ENCODE measurements around the gene MRPL44. TPM values are rescaled to one million over a fixed set of nuclear protein-coding genes. Genes with fewer than 3 reads are reported as not detected.

MRPL44 gene
- total RNA-seq, 1 experiment from 2014 or later: 63.1 TPM

DNA sequence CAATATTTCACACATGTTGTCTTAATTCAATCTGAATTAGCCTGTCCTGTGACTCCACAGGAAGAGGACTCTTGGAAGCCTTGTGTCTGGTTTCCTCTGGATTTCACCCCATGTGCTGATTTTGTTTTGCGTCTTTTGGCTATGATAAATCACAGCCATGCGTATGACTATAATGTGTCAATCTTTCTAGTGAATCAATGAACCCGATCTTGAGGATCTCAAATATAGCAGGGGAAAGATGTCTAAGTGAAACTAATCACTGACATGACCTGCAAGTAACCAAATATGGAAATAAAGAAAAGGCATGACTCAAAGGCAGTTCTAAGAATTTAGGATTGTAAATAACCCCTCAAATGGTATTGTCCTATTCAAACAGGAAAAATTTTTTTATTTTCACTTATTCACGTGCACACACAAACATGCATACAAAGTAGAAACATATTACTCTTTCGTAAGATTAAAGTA, 20.4 kb upstream of the MRPL44 start:
- no peak for DNase-seq (ENCODE audit: low spot score)

DNA sequence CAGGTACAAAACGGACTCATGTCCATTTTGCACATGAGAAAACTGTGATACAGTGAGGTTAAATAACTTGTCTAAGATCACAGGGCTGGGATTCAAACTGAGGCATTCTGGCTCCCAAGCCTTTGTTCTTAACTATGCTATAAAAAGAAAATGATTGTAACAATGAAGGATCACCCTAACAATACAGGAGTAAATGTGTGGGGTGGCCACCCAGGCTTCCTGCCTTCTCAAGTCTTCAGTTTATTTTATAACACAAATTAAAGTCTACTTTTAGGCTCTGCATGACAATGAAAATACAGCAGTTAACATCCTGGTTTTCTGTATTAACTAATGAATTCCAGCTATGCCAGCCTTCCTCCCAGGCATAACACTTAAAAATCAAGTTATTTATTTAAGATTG, 19.7 kb upstream of the MRPL44 start:
- DNase-seq (ENCODE audit: low spot score): no peak

DNA sequence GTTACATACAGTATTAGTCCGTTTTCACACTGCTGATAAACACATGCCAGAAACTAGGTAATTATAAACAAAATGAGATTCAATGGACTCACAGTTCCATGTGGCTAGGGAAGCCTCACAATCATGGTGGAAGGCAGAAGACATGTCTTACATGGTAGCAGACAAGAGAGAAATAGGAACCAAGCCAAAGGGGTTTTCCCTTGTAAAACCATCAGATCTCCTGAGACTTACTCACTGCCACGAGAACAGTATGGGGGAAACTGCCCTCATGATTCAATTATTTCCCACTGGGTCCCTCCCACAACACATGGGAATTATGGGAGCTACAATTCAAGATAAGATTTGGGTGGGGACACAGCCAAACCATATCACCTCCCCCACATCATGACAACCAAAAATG, 17.8 kb upstream of the MRPL44 start:
- peak; percentile 65 for DNase-seq (ENCODE audit: low spot score)

DNA sequence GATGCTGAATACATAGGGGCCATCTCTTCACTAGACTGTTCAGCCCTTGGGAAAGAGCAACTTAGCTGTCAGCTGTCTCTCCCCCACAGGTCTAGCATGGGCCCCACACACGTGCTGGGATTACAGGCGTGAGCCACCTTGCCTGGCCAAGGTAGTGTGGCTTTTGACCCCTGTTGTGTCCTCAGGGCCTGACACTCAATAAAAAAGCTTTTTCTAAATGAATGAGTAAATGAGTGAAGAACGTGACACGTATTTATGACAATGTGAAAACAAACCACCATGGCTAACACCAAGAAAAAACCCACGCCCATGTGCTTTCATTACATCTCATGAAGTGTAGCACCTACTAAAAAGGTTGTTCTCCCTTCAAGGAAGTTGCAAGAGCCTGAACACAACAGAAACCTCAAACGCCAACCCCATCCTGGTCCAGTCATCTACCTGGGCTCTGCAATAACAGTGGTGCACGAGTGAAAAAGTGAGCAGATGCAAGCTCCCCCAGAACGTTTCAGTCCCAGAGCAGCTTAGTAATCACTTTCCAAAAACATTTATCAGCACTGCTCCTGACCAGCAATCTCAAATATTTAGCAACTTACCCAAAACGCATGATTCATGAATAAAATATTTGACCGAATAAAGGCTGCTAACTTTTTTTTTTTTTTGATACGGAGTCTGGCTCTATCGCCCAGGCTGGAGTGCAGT, 15.5 kb upstream of the MRPL44 start:
- DNase-seq (ENCODE audit: low spot score): peak; percentile 91

DNA sequence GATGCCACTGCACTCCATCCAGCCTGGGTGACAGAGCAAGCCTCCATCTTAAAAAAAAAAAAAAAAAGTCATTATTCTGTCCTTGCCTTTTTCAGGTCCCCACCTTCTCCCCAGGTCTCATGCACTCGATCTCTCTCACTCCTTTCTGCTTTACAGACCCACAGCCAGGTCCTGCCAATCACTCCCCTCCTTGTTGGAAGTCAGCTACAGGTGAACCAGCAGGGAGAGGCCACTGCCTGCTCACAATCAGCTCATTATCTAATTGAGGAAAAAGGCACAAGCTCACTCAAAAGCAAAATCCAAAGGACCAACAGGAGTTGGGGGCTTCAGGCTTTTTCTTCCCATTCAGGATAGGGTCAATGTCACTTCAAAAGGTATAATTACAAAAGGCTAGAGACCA, 14.1 kb upstream of the MRPL44 start:
- DNase-seq (ENCODE audit: low spot score): no peak

DNA sequence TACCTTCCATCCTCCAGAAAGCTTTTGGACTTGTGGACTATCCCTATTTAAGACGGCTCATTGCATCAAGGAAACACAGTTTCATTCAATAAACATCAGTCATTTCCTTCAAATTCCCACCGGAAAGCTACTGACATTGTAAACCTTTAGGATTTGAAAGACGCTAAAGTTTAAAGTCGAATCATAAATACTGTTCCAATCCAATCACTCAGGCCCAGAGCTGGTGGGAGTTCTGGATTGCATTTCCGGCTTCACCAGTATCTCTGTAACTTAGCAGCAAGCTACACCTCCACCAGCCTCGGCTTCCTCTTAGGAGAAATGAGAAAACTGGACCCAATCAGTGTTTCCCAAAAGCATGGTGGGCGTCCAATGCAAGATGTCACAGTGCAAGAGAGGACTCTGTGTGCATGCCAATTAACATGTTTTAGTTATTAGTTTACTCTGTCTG, 13.7 kb upstream of the MRPL44 start:
- DNase-seq (ENCODE audit: low spot score): peak; percentile 51

DNA sequence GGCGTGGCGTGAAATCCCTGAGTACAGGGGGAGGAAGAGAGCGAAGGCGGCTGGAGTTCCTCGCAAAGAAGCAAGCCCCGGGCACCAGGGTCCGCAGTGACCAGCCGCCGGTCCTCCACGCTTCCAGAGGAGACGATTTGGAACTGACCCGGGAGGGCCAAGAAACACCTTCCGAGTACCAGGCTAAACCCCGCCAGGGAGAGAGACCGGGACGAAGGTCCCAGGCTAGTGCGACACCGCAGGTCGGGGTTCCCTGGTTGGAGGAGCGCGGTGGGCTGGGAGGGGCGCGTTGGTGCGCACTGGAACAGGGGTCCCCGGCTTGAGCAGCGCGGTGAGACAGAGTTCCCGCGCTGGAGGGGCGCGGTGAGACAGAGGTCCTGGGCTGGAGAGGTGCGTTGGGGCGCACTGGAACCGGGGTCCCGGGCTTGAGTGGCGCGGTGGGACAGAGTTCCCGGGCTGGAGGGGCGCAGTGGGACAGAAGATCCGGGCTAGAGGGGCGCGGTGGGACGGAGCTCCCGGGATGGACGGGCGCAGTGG, 13.0 kb upstream of the MRPL44 start:
- DNase-seq (ENCODE audit: low spot score): peak; percentile 17

DNA sequence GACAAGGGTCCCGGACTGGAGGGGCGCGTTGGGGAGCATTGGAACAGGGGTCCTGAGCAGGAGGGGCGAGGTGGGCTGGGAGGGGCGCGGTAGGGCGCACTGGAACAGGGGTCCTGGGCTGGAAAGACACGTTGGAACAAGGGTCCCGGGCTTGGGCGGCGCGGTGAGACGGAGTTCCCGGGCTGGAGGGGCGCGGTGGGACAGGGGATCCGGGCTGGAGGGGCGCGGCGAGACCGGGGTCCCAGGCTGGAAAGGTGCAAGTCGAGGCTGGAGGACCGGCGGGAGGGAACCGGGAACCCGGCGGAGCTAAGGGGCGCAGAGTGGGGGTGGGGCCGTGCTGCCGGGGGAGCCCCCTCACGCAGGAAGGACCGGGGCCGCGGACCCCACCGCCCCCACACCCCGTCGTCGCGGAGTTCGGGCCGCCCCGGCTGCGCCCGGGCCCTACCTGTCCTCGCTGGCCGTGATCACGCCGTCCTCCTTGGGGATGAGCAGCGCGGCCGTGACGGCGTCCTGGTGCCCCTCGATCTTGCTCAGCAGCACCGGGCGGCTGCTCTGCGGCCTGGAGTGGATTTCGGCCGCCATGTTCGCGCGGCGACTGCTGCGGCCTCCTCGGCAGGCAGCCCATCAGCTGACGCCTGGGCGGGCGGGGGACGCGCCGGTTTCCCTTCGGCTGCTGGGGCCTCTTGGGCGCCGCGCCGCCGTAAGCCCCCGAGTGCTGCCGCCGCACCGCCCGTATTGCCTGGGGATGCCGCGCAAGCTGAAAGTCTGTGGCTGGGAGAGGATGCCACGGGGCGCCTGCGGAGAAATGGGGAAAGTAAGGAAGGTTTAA, 12.3 kb upstream of the MRPL44 start, which contains the start of gene WDFY1:
Gene WDFY1, minus strand, starts transcription at position 633 of the 829 bp plus-strand sequence. Its CDS starts 51 bp downstream, at position 582.
- peak; percentile 72 for DNase-seq (ENCODE audit: low spot score)

DNA sequence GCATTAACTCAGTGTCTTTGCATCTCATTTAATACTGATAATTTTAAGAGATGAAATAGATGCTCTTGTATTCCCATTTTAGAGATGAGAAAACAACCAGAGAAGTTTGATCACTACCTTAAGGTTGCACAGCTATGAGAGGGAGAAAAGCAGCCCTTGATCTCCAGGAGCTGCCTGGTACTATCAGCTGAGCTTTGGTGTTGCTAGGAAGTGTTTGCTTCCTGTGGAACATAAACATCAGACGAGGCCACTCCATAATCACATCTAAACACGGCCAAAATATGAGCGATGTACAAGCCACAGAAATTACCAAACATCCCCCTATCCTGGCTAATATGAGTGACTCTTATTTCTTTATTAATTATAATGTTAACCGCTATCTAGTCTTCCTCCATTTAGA, 11.5 kb upstream of the MRPL44 start:
- DNase-seq (ENCODE audit: low spot score): no peak

DNA sequence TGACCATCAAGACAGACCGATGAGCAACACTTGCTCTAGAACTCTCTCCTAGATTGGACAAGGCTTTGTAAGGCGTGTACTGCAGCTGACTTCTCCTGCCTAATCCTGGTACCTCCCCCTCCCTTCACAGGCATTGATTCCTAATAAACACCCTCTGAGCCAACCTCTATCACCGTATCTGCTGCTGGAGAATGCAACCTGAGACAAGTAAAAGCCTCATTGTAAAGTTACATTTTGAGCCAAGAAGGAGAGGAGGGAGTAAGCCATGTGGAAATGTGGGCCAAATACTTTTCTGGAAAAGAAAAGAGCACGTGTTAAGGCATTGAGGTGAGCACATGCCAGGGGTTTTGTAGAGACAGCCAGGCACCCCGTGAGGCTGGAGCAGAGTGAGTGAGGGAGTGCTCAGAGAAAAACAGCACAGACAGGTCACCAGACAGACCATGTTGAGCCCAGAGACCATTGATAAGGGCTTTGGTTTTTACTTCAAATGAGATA, 9.5 kb upstream of the MRPL44 start:
- DNase-seq (ENCODE audit: low spot score): no peak

DNA sequence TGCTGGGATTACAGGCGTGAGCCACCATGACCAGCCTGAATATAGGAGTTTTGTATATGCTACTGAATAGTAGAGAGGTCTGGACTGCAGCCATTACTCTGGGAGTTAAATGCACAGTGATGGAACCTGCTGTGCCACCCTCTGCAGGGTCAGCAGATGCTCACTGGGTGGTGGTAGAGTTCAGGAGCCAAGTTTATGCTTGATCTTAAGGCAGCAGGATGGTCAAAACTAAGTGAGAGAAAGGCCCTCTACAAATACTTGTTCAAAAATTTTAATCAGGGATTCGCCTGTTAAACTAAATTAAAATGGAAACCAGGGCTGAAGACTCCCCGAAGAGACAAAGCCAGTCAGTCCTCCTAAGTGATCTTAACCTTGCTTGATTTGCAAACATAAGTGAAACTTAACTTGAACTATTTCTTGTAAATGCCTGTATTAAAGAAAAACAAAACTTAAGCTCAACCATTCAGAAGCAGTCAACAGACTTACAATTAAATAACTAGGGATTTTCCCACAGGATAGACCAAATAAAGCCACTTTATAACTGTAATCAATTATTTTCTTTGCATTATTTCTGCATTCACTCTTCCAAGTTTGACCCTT, 7.9 kb upstream of the MRPL44 start:
- no peak for DNase-seq (ENCODE audit: low spot score)

DNA sequence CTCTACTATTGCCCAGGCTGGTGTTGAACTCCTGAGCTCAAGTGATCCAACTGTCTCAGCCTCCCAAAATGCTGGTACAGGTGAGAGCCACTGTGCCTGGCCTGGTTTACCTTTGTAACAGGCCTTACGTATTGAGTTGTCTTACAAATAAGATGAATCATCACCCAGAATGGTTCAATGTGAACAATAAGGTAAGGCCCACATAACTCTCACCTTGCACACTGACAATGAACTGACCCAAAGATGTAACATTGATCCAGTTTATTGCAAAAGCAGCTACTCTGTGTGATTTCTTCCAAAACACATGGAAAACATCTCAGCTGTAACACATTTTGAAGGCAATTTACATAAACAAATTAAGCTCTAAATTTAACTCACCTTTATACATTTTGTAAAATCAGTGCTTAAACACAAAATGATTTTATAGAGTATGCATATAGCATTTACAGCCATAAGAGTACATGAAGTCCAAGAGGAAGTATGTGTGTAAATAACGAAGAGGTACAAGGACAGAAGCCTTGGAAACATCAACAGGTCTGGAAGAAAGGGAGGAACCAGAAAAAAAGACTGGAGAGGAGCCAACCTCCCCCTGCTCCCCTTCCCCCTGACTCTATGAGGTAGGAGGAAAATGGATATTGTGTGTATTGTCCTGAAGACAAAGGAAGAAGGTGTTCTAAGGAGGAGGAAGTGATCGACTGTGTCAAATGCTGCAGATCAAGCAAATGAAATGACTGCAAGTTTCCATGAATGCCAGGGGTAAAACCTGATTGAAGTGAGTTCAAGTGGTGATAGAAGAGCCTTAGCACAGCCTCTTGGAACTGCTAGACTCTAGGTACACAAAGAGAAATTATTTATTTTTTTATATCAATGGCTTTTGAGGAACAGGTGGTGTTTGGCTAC, 6.6 kb upstream of the MRPL44 start:
- DNase-seq (ENCODE audit: low spot score): no peak

DNA sequence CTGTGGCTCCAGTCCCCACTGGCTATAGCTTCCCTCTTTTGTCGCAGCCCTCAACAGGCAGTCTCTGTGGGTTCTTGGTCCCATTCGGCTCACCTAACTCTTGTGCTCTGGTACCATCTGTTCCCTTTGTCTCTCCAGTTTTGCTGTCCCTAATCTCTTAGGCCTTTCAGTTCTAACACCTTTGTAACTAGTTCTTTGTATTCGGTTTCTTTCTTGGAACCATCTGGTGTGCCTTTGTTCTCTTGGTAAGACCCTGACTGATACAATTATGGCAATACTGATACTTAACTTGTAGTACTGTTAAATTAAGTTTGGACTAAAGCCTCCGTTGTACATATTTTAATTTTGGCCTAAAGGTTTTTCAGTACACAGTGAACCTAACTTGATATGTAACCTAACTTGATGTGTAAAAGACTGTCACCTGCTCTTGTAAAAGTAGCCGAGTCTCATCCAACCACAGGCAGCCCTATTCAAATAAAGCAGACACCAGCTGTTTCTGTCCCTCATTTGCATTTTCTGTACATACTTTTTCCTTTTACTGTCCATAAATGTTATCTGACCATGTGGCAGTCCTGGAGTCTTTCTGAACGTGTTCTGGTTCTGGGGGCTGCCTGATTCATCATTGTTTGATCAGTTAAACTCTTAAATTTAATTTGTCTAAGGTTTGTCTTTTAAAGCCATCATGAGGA, 4.8 kb upstream of the MRPL44 start:
- no peak for DNase-seq (ENCODE audit: low spot score)

DNA sequence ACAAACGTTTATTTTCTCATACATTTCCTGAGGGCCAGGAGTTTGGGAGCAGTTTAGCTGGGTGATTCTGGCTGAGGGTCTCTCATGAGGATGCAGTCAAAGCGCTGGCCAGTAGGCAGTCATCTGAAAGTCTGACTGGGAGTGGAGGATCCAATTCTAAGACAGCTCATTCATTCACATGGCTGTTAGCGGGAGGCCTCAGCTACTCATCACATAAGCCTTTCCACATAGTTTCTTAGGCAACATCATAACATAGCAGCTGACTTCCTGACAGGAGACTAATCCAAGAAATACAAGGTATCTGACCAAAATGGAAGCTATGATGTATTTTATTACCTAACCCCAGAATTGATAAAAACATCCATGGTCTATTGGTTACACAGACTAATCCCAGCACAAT, 2.9 kb upstream of the MRPL44 start:
- DNase-seq (ENCODE audit: low spot score): peak; percentile 28

DNA sequence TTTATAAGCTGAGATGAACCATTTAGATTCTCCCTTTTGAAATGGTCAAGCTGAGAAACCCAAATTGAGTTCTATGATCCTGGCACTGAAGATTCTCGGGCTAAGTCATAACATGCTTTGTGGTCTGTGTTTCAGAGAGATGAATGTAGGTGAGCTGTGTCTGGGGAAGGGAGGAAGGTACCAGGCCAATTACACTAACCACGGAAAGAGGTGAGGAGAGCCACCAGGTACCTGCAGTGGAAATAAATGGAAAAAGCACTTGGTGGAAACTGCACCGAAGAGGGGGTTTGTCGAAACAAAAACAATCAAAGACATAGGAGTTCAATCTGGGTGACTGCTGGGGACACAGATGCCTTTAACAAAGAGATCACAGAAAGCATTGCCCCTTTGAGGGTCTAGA, 963 bp upstream of the MRPL44 start:
- no peak for DNase-seq (ENCODE audit: low spot score)

DNA sequence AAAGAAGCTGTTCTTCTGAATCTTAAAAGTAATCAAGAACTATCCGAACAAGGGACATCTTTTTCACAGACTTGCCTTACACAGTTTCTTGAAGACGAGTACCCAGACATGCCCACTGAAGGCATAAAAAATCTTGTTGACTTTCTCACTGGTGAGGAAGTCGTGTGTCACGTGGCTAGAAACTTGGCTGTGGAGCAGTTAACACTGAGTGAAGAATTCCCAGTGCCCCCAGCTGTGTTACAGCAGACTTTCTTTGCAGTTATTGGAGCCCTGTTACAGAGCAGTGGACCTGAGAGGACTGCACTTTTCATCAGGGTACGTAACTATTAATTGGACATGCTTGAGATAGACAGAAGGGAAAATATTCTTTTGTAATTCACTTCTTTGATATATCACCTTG, 2.4 kb downstream of the MRPL44 start:
- no peak for DNase-seq (ENCODE audit: low spot score)

DNA sequence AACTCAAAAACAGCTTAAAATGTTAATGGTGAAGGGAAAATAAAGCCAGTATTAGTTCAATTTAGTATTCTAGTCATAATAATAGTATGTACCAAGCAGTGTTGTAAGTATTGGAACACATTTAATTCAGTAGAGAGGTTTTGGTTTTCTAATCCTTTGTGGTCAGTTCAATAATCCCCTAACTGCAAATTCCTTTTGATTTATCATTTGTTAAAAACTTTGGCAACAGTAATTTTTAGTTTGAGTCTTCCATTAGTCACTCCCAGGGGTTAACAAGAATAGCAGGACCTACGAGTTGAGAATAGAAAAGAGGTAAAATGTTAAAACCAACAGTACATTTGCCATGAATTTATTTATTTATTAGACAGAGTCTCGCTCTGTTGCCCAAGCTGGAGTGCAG, 10.7 kb downstream of the MRPL44 start:
- no peak for DNase-seq (ENCODE audit: low spot score)

DNA sequence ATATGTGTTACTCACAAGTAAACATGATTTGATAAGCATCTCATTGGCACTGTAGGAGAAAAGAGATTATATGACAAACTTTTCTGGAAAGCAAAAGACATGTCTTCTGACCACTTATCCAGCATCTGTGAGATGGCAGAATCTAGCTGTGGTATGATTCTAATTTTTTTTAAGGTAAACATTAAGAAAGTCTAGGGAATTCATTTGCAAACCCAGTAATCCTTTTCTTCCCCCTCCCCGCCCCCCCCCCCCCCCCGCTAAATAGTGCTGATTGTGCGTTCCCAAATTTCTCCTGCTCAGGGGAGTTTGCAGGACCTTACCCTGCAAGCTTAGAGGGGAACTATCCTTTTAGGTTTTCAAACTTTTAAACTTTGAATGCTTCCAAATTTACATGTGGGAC, 12.1 kb downstream of the MRPL44 start:
- DNase-seq (ENCODE audit: low spot score): no peak

DNA sequence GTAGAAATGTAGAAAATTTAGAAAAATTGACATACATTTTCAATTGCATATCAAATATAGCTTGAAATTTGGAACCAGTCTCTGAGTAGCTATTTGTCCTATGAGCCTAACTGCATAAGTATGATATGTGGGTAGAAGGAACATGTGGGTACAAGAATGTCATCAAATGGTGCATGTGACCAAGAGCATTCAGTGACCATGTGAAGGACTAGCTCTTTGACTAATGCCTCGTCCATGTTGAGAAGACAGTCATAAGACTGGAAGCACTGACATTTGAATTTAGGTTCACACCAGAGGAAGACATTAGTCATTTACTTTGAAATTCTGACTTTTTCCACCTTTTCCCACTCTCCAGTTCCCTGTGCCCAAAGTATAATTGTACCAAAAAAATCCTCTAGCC, 12.6 kb downstream of the MRPL44 start:
- peak; percentile 18 for DNase-seq (ENCODE audit: low spot score)

DNA sequence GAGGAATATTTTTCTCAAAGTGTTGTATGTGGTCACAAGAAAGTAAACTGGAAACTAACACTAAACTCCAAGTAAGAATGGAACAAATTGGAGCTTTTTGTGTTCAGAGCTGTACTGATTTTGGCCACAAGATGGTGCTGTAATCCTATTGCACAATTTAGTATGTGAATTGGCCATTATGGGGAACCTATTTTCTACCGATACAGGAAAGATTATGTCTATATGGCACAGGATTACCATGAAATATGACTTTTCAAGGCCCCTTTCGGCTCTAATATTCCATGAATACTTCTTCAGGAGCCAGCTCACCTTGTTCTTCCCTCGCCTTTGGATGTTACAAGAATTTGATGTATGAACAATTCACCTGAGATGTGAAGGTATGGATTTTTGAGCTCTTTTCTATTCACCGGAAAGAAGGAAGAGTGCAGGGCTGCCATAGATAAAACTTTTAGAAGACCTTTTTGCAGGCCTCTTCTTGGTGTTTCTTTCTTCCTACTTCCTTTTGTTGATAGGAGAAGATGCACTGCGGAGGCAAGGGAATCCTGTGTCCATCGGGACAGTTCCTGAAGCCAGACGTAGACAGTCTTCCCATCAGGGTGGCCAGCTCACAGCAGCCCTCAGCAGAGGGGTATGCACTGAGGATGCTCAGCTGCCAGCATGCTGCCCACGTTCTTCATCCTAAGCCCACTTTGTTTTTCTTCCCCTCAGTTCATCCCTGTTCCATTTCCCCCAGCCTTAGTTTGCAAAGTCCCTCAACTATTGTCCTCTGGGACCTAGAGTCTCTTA, 13.3 kb downstream of the MRPL44 start:
- DNase-seq (ENCODE audit: low spot score): peak; percentile 48
